ENCODE data around the gene SIN3A.
"Not testable (repeated sequence)": the region's sequence is repeated elsewhere in the genome, so short reads cannot be mapped to it uniquely, and the experiment has no call there.

Gene SIN3A

GRCh38 chr15:75451674-75452363 is at the start of gene SIN3A:
TSS of gene SIN3A (minus strand) at chr15:75451690. CDS start at chr15:75430375, 21,315 bp downstream.
- TF ChIP-seq ZFX (IDR thresholded peaks at IDR 0.05; ENCODE audit: borderline replicate concordance) (no peak), CTCF (IDR thresholded peaks at IDR 0.05) (no peak)

DNA sequence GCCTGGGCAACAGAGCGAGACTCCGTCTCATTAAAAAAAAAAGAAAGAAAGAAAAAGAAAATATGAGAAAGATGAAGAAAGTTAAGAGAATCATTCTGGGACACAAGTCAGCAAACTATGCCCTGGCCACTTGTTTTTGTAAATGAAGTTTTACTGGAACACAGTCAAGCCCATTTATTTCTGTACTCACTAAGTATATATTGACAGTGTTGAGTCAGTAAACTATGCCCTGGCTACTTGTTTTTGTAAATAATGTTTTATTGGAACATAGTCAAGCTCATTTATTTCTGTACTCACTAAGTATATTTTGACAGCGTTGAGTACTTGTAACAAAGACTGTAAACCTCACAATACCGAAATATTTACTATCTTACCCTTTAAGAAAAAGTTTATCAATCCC is 42.2 kb upstream of the SIN3A start:
- TF ChIP-seq CTCF (IDR thresholded peaks at IDR 0.05) (no peak), ZFX (IDR thresholded peaks at IDR 0.05; ENCODE audit: borderline replicate concordance) (no peak)
- peak overlapping the region; percentile 66 for H3K27ac ChIP-seq

More at GRCh38 chr15:75451674-75452363, at the start of gene SIN3A:
- peak within 1 kb of the TSS; percentile 98 for H3K27ac ChIP-seq

- no peak for TF ChIP-seq CTCF (IDR thresholded peaks at IDR 0.05)
- TF ChIP-seq ZFX (IDR thresholded peaks at IDR 0.05; ENCODE audit: borderline replicate concordance) = no peak
- H3K27ac ChIP-seq = no peak overlapping the region
Measured at GRCh38 chr15:75483961-75484360, 32.5 kb upstream of the SIN3A start.

GRCh38 chr15:75483556-75483955 is 32.1 kb upstream of the SIN3A start:
- H3K27ac ChIP-seq = not testable (repeated sequence)

GRCh38 chr15:75483106-75483505 is 31.6 kb upstream of the SIN3A start:
- no peak overlapping the region for H3K27ac ChIP-seq
- no peak for TF ChIP-seq CTCF (IDR thresholded peaks at IDR 0.05)

- H3K27ac ChIP-seq = not testable (repeated sequence)
Measured at GRCh38 chr15:75480463-75480862, 29.0 kb upstream of the SIN3A start.

- peak overlapping the region; percentile 23; the same call in 1 of the 2 replicates for H3K27ac ChIP-seq
- TF ChIP-seq ZFX (IDR thresholded peaks at IDR 0.05; ENCODE audit: borderline replicate concordance) (no peak), CTCF (IDR thresholded peaks at IDR 0.05) (no peak)
Measured at GRCh38 chr15:75479670-75480069, 28.2 kb upstream of the SIN3A start.

DNA sequence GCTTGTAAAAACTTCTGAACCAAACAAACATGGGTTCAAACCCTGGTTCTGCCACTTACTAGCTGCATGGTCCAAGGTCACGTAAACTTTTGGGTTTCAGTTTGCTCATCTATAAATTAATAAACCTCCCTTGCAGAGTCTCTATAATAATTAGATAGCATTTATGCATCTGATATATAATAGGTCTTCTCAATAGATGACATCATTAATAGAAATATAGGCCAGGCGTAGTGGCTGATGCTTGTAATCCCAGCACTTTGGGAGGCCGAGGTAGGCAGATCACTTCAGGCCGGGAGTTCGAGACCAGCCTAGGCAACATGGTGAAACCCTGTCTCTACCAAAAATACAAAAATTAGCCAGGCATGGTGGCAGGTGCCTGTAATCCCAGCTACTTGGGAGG is 25.6 kb upstream of the SIN3A start:
- not testable (repeated sequence) for H3K27ac ChIP-seq

DNA sequence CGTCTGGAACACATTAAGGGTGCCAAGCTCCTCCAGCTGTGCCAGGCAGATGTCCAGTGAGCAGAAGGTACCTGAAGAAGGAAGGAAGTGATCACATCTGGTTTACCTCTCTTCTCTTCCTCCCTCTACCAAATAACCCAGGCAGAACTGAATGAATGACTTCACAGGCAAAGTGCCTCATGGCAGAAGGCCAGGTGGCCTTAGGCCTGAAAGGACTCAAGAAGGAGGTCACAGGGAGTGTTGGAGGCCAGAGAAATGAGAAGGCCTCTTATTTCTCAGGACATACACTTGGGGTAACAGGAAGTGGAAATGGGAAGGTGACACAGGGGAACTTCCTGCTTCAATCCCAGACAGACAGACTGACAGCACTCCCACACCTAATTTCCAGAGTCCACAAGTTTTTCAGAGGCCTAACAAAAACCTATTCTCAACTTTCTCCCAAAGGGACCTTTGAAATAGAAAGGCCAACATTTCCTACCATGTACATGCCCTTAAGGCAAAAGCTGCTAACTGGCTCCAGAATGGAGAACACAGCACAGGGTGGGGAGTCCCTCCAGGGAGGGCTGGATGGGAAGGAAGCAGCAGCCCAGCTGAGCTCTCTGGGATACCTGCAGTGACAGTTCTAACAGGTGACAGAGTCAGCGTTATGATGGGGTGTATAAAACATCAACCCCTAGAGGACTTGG is 17.6 kb upstream of the SIN3A start:
- H3K27ac ChIP-seq = no peak overlapping the region
- TF ChIP-seq CTCF (IDR thresholded peaks at IDR 0.05) = no peak
- no peak for TF ChIP-seq ZFX (IDR thresholded peaks at IDR 0.05; ENCODE audit: borderline replicate concordance)
